ENCODE measurements around the gene PTX4. TPM values are rescaled to one million over a fixed set of nuclear protein-coding genes. Genes with fewer than 3 reads are reported as not detected.
A peak's percentile ranks its signal among the peaks of the same experiment; 100 is the strongest.

Gene PTX4
- total and polyA plus RNA-seq, 2 experiments from 2014 or later: 0.30 TPM; not detected in 1

- DNase-seq (ENCODE audit: low read depth in 1 of 2, low spot score in 1 of 2): no peak
- H3K4me1 ChIP-seq (ENCODE audit: low read depth): peaks cover 8% of the 10 kb centered on the region
- H3K36me3 ChIP-seq: peaks cover 7% of the 10 kb centered on the region
These were observed 7.7 kb upstream of the PTX4 start for GRCh38 chr16:1496464-1496863.

GRCh38 chr16:1495889-1496262, 7.1 kb upstream of the PTX4 start:
- DNase-seq (ENCODE audit: low read depth in 1 of 2, low spot score in 1 of 2): no peak
- H3K27me3 ChIP-seq: no peaks in the 10 kb centered on the region
- H3K4me1 ChIP-seq (ENCODE audit: low read depth): peaks cover 8% of the 10 kb centered on the region
- H3K4me3 ChIP-seq: no peak overlapping the region
- H3K27ac ChIP-seq: no peak overlapping the region
- no peaks in the 10 kb centered on the region for H3K9me3 ChIP-seq (ENCODE audit: low read depth)
- peaks cover 7% of the 10 kb centered on the region for H3K36me3 ChIP-seq
- no peak for TF ChIP-seq CTCF (IDR thresholded peaks at IDR 0.05; ENCODE audit: low read depth, low read length)

More at GRCh38 chr16:1496464-1496863, 7.7 kb upstream of the PTX4 start:
- Histone ChIP-seq H3K27me3 (no peaks in the 10 kb centered on the region), H3K9me3 (ENCODE audit: low read depth) (no peaks in the 10 kb centered on the region), H3K27ac (no peak overlapping the region), H3K4me3 (no peak overlapping the region)
- TF ChIP-seq CTCF (IDR thresholded peaks at IDR 0.05; ENCODE audit: low read depth, low read length): no peak

GRCh38 chr16:1495211-1495888, 6.6 kb upstream of the PTX4 start:
- DNase-seq (ENCODE audit: low read depth in 1 of 2, low spot score in 1 of 2): no peak
- Histone ChIP-seq H3K9me3 (ENCODE audit: low read depth) (no peaks in the 10 kb centered on the region), H3K36me3 (peaks cover 7% of the 10 kb centered on the region), H3K4me1 (ENCODE audit: low read depth) (peaks cover 8% of the 10 kb centered on the region), H3K27ac (no peak overlapping the region), H3K27me3 (no peaks in the 10 kb centered on the region), H3K4me3 (no peak overlapping the region)
- TF ChIP-seq CTCF (IDR thresholded peaks at IDR 0.05; ENCODE audit: low read depth, low read length): no peak

- no peaks in the 10 kb centered on the region for H3K9me3 ChIP-seq (ENCODE audit: low read depth)
- H3K27ac ChIP-seq: no peak overlapping the region
- H3K4me1 ChIP-seq (ENCODE audit: low read depth): peaks cover 8% of the 10 kb centered on the region
- no peak for TF ChIP-seq CTCF (IDR thresholded peaks at IDR 0.05; ENCODE audit: low read depth, low read length)
- no peaks in the 10 kb centered on the region for H3K27me3 ChIP-seq
- peaks cover 3% of the 10 kb centered on the region for H3K36me3 ChIP-seq
- H3K4me3 ChIP-seq: no peak overlapping the region
- peak in 1 of 2 donors; percentile 14 for DNase-seq (ENCODE audit: low read depth in 1 of 2, low spot score in 1 of 2)
These were observed 6.0 kb upstream of the PTX4 start for GRCh38 chr16:1494711-1495110.

GRCh38 chr16:1494129-1494640, 5.4 kb upstream of the PTX4 start:
- peak; percentile 80 for TF ChIP-seq CTCF (IDR thresholded peaks at IDR 0.05; ENCODE audit: low read depth, low read length)
- Histone ChIP-seq H3K9me3 (ENCODE audit: low read depth) (no peaks in the 10 kb centered on the region), H3K4me3 (peak overlapping the region; percentile 76), H3K36me3 (peaks cover 3% of the 10 kb centered on the region), H3K27me3 (no peaks in the 10 kb centered on the region), H3K27ac (no peak overlapping the region), H3K4me1 (ENCODE audit: low read depth) (peaks cover 8% of the 10 kb centered on the region)
- DNase-seq (ENCODE audit: low read depth in 1 of 2, low spot score in 1 of 2): peak; percentile 47 to 88
